Measurements from ENCODE around the gene UQCC5. TPM values are rescaled to one million over a fixed set of nuclear protein-coding genes. Genes with fewer than 3 reads are reported as not detected.

The UQCC5 gene
- total RNA-seq, 2 donors from 2014 or later, result 3.0 to 16.5 TPM

- H3K4me3 ChIP-seq, result no peak overlapping the region
- no peaks in the 10 kb centered on the region for H3K27me3 ChIP-seq (replicated peaks; ENCODE audit: insufficient read depth)
- H3K4me1 ChIP-seq (replicated peaks), result no peaks in the 10 kb centered on the region
- no peak for DNase-seq (ENCODE audit: low spot score)
- H3K27ac ChIP-seq, result no peak overlapping the region
- TF ChIP-seq CTCF (IDR thresholded peaks at IDR 0.05) (no peak), POLR2AphosphoS5 (IDR thresholded peaks at IDR 0.05) (no peak), POLR2A (IDR thresholded peaks at IDR 0.05) (no peak)
- H3K36me3 ChIP-seq, result peaks cover 0 to 3% of the 10 kb centered on the region in 2 donors
- H3K9me3 ChIP-seq, result no peaks in the 10 kb centered on the region
- 93% methylated on average over 6 of the region's 6 CpGs for WGBS
- intact Hi-C loops (cut with DNase I), result no loop called here
These were observed 37.9 kb downstream of the UQCC5 start for GRCh38 chr3:52574056-52574965.

Small RNAs within 50 kb of the gene (small RNA-seq; reads per million reads assigned to genes)
- gene RNU6-856P (0 reads per million in 2 donors), gene RNU6ATAC16P (0 reads per million in 2 donors)

Other genes starting within 250 kb of the UQCC5 start
- 10 to 100 TPM in 1 of 2 donors, 1 to 10 TPM in 1; 7.3 to 12.2 TPM for gene GLYCTK, start 248.8 kb upstream of the UQCC5 start, total RNA-seq
- 10 to 100 TPM in 1 of 2 donors, 1 to 10 TPM in 1; 5.6 to 18.7 TPM for gene DNAH1, start 220.3 kb upstream of the UQCC5 start, total RNA-seq
- 100 to 1,000 TPM in 1 of 2 donors, 10 to 100 TPM in 1; 70.1 to 107 TPM for gene BAP1, start 126.6 kb upstream of the UQCC5 start, total RNA-seq
- gene PHF7, start 125.9 kb upstream of the UQCC5 start, total RNA-seq, result 100 to 1,000 TPM in 1 of 2 donors, 1 to 10 TPM in 1; 6.4 to 176 TPM
- 1 to 10 TPM; 3.5 to 7.6 TPM for gene SEMA3G, start 91.5 kb upstream of the UQCC5 start, total RNA-seq
- gene TNNC1, start 82.6 kb upstream of the UQCC5 start, total RNA-seq, result 100 to 1,000 TPM in 1 of 2 donors, 1 to 10 TPM in 1; 2.7 to 109 TPM
- 100 to 1,000 TPM; 107 to 277 TPM for gene NISCH, start 81.0 kb upstream of the UQCC5 start, total RNA-seq
- gene STAB1, start 41.3 kb upstream of the UQCC5 start, total RNA-seq, result 10 to 100 TPM; 21.8 to 68.6 TPM
- 100 to 1,000 TPM in 1 of 2 donors, 10 to 100 TPM in 1; 70.8 to 117 TPM for gene NT5DC2, start 2.7 kb upstream of the UQCC5 start, total RNA-seq
- 10 to 100 TPM; 72.5 to 77.5 TPM for gene PBRM1, start 149.3 kb downstream of the UQCC5 start, total RNA-seq
- 100 to 1,000 TPM in 1 of 2 donors, 10 to 100 TPM in 1; 50.7 to 116 TPM for gene GNL3, start 149.4 kb downstream of the UQCC5 start, total RNA-seq
- 10 to 100 TPM; 68.1 to 71.3 TPM for gene GLT8D1, start 169.2 kb downstream of the UQCC5 start, total RNA-seq
- 100 to 1,000 TPM; 144 to 296 TPM for gene SPCS1, start 169.5 kb downstream of the UQCC5 start, total RNA-seq
- 10 to 100 TPM; 24.5 to 49.9 TPM for gene NEK4, start 234.3 kb downstream of the UQCC5 start, total RNA-seq
- gene ITIH1, start 241.0 kb downstream of the UQCC5 start, total RNA-seq, result 1 to 10 TPM in 1 of 2 donors, not detected in 1; 3.5 TPM

All from prostate gland (tissue), 2 donors.